OCI-M1 (cell line): ENCODE results near the gene NSUN5.
A peak's percentile ranks its signal among the peaks of the same experiment; 100 is the strongest.
"Not testable (repeated sequence)": the region's sequence is repeated elsewhere in the genome, so short reads cannot be mapped to it uniquely, and the experiment has no call there.

ENCODE experiments used
- DNase-seq: peaks from one replicate; lab custom pipeline; 2025; lab: John Stamatoyannopoulos, UW

Gene NSUN5

DNA sequence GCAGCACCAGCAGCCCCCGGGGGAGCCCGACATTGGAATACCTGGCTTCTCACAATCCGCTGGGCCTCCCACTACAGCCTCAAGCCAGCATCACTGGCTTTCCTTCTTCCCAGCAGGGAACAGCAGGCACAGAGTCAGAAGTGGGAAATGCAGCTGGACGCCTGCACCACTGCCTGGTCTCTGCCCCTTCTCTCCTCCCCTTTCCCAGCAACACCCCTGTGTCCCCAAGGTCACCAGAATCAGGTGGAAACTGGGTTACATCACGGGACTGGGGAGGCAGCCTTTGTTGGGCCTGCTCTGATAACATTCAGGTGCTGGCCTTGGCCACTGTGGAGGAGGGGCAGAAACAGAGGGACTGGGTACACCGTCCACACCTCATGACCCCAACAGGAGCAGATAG is 16.8 kb upstream of the NSUN5 start:
- not testable (repeated sequence) for DNase-seq

- DNase-seq: peak; percentile 81
These were observed 15.6 kb upstream of the NSUN5 start for GRCh38 chr7:73324081-73324845.

- not testable (repeated sequence) for DNase-seq
These were observed 14.9 kb upstream of the NSUN5 start for GRCh38 chr7:73323434-73324080.

DNA sequence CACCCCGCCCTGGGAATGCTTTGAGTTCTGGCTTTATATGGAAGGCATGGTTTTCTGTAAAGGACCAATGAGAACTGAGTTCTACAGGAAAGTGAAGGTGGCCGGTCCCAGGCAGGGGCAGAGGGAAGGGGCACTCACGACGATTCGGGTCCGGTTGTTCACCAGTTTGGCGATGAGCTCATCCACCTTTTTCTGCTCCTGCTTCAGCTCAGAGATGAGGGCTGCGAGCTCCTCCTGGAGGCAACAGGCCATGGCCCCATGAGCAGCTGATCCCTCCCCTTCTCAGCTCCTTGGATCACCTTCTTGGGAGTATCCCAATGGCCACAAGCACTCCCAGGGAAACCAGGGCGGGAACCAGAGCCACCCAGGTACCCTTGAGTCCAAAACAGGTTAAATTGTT is 11.4 kb upstream of the NSUN5 start:
- DNase-seq: not testable (repeated sequence)

DNA sequence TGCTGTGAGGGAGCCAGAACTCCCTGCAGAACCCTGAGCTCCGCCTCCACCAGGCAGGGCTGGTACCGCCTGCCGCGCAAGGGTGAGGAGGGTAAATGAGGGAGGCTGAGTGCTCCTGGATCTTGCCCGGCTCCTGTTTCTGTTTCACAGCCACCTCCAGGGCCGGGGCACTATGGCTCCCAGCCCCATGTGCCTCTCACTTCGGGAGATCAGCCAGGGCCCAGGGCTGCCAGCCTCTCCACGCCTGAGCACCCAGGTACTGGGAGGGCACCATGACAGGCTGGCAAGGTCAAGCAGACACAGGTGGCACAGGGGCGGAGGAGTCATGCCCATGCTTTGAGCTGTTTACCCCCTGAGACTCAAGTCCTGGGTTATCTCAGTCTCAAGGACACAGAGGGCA is 10.9 kb upstream of the NSUN5 start:
- DNase-seq: not testable (repeated sequence)

- DNase-seq: not testable (repeated sequence)
These were observed 10.1 kb upstream of the NSUN5 start for GRCh38 chr7:73318656-73319204.

GRCh38 chr7:73316521-73316920 is 7.9 kb upstream of the NSUN5 start:
- no peak for DNase-seq

GRCh38 chr7:73314271-73314670 is 5.6 kb upstream of the NSUN5 start:
- no peak for DNase-seq

DNA sequence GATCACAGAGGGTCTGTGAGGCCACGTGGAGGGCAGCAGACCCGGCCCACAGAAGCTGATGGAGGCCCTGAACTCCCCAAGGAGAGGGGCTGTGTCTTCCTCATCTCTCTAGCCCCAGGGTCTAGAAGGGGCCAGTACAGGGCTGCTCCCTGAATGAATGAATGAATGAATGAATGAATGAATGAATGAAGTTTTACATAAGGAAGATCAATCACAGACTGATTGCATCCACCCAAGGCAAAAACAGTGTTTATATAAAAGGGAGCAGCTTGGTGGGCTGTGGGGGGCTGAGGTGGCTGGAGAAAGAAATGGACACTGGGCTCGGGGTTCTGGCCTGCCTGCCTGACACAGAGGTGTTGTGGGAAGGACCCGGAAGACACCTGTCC is 4.9 kb upstream of the NSUN5 start:
- DNase-seq: no peak

DNA sequence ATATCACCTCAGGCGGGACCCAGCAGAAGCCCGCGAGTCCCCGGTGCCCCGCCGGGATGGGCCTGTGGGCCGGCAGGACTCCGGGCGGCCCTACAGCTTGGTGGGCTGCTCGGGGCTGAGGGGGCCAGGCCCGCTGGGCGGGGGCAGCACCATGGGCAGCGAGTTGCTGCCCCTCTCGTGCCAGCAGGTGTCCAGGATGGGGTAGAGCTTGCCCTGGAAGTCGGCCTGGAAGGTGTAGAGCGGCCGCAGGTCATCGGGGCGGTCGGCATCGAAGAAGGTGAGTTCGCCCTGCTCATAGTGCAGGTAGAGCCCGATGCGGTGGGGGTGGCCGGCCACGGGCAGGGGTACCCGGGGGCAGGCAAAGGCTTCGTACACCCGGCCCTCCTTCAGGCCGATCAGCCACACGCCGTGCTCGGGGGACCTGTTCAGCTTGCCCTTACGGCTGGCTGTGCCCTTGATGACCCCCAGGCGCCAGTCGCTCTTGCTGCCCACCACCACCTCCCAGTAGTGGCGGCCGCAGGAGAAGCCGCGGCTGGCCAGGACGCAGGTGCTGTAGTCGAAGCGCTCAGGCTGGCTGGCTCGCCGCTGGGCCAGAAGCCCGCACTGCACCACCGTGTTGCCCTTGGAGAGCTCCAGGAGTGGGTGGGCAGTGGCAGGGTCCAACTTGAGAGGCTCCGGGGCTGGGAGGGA is 4.3 kb upstream of the NSUN5 start:
- no peak for DNase-seq

DNA sequence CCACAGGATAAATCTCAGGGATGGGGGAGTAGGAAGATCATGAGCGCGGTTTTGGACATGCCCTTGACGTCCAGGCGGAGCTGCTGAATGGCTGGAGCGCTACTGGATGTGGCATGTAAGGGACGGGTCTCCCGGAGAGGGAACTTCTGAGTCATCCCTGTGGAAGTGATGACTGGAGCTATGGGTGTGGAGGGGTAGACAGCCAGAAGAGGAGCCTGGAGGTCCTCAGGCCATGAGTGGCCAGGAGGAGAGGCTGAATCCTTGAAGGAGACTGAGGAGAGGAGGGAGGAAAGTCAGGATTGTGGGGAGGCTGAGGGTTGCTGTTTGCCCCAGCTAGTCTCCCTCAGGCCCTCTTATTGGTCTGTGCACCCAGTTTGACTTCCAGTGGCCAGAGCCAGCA is 2.8 kb upstream of the NSUN5 start:
- not testable (repeated sequence) for DNase-seq

GRCh38 chr7:73308074-73308664 is 457 bp downstream of the NSUN5 start:
- DNase-seq: no peak

DNA sequence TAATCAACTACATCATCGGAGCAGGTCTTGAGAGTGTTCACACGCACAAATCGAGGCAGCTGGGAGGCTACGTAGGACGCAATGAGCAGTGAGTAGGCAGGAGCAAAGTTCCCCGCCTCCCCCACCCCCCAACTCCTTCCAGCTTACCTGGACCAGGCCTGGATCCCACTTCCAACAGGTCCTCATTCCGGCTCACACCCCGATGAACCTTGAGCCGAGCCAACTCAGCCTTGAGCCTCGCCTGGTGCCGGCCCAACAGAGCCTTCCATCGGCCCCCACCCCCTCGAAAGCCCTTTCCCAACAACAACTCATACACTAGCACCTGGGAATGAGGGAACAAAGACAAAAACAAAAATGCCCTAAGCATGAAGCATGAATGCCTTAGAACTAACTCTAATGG is 1.2 kb downstream of the NSUN5 start:
- no peak for DNase-seq

GRCh38 chr7:73304612-73305387 is 3.8 kb downstream of the NSUN5 start:
- DNase-seq: not testable (repeated sequence)

DNA sequence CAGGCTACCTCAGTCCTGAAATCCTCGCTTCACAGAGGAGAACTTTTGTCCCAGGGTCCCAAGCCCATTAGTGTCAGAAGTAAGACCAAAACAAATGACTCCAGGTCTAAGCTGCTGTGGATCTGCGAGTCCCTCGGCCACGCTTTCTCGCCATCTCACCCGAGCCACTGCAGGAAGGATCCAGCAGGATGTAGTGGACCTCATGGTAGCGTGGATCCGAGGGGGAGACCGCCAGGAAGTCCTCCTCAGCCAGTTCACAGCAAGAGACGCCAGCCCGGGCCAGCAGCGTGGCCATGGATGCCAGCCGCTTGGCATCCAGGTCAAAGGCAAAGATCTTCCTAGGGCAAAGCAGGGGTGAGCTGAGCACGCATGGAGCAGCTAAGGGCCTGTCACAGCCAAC is 4.6 kb downstream of the NSUN5 start:
- no peak for DNase-seq

DNA sequence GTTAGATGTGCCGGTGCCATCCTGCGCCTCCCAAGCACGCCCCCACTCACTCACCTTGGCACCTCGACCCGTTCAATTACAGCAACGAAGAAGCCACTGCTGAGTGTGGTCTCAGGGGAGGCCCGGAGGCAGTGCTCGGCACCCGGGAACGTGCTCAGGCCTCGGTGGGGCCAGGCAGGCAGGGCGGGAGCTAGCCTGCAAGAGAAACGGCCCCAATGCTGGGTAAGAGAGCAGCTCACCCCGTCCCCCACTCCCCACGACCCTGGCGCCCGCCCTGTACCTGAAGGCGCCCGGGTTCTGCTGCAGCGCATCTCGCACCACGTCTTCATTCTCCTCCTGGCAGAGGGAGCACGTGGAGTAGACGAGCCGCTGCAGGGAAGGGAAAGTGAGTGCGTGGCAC is 5.1 kb downstream of the NSUN5 start:
- DNase-seq: no peak

- DNase-seq: not testable (repeated sequence)
These were observed 5.8 kb downstream of the NSUN5 start for GRCh38 chr7:73302846-73303245.

DNA sequence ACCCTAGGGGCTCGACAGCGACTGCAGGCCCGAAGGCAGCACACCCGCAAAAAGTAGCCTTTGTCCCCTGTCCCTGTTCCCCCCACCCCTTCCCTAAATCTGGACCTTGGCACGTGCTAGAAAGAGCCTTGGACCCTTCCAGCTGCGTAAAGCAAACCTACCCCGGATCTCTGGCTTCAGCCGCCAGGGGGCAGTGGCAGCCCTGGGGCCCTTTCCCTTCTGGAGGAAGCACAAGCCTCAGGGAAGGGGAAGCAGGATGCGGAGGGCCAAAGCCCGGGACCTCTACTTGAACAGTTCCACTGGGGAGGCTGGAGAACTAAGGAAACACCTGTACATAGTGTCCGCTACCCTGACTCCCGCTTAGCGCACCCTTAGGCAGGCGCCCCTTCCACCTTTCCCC is 7.5 kb downstream of the NSUN5 start:
- DNase-seq: not testable (repeated sequence)

DNA sequence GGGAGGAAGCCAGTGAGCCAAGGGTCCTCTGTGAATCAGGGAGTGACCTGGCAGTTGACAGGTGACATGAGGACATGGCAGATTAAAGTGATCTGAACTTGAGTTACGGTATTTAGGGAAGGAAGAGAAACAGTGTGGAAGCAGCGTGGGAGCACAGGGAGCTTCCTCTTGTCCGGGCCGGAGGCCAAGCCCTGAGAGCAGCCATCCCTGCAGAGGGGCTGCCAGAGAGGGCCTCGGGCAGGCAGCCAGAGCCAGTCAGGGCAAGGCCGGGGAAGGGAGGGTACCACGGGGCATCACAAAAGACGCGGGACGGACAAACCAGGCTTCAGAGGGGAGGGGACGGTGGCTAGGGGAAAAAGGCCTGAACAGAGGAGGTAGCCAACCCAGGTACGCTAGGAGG is 8.8 kb downstream of the NSUN5 start:
- not testable (repeated sequence) for DNase-seq

- DNase-seq: not testable (repeated sequence)
These were observed 10.9 kb downstream of the NSUN5 start for GRCh38 chr7:73297706-73298105.

DNA sequence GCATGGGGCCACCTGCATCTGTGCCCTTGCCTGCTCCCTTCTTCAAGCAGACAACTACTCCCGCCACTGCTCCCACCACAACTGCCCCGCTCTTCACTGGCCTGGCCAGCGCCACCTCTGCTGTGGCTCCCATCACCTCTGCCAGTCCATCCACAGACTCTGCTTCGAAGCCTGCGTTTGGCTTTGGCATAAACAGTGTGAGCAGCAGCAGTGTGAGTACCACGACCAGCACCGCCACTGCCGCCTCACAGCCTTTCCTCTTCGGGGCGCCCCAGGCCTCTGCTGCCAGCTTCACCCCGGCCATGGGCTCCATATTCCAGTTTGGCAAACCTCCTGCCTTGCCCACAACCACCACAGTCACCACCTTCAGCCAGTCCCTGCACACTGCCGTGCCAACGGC is 11.4 kb downstream of the NSUN5 start:
- DNase-seq: not testable (repeated sequence)

- DNase-seq: not testable (repeated sequence)
These were observed 31.4 kb downstream of the NSUN5 start for GRCh38 chr7:73277210-73277609.
